ENCODE measurements around the gene NRAP.

GRCh38 chr10:113605268-113605978, 58.4 kb downstream of the NRAP start:
- TF ChIP-seq POLR2A (IDR thresholded peaks at IDR 0.05; ENCODE audit: low read depth, low read length) (no peak), TAF1 (IDR thresholded peaks at IDR 0.05; ENCODE audit: borderline replicate concordance, low read depth, low read length) (no peak), POLR2AphosphoS5 (IDR thresholded peaks at IDR 0.05; ENCODE audit: low read depth, low read length) (no peak)
